ENCODE results near the gene THRA.

THRA gene

GRCh38 chr17:40097931-40098845, 35.4 kb downstream of the THRA start:
- no peak for TF ChIP-seq CTCF (conservative IDR thresholded peaks at IDR 0.05; ENCODE audit: low read length)
- peak; percentile 75 for DNase-seq (ENCODE audit: low read depth)
- peak overlapping the region; percentile 60 for H3K4me3 ChIP-seq (ENCODE audit: low read length)

GRCh38 chr17:40098846-40099618, 36.3 kb downstream of the THRA start:
- peak; percentile 100 for DNase-seq (ENCODE audit: low read depth)
- H3K4me3 ChIP-seq (ENCODE audit: low read length): peak overlapping the region; percentile 99
- TF ChIP-seq CTCF (conservative IDR thresholded peaks at IDR 0.05; ENCODE audit: low read length): no peak

- H3K4me3 ChIP-seq (ENCODE audit: low read length): peak overlapping the region; percentile 99
- no peak for DNase-seq (ENCODE audit: low read depth)
- TF ChIP-seq CTCF (conservative IDR thresholded peaks at IDR 0.05; ENCODE audit: low read length): no peak
Measured at GRCh38 chr17:40099619-40100418, 37.1 kb downstream of the THRA start.

- DNase-seq (ENCODE audit: low read depth): no peak
- no peak for TF ChIP-seq CTCF (conservative IDR thresholded peaks at IDR 0.05; ENCODE audit: low read length)
- peak within 1 kb of the TSS; percentile 99 for H3K4me3 ChIP-seq (ENCODE audit: low read length)
Measured at GRCh38 chr17:40100419-40100668, 37.6 kb downstream of the THRA start, which contains the start of gene NR1D1. NR1D1 (minus strand) TSS chr17:40100589; CDS start chr17:40100094, 495 bp downstream.

- TF ChIP-seq CTCF (conservative IDR thresholded peaks at IDR 0.05; ENCODE audit: low read length): no peak
- DNase-seq (ENCODE audit: low read depth): peak; percentile 98
- peak overlapping the region; percentile 99 for H3K4me3 ChIP-seq (ENCODE audit: low read length)
Measured at GRCh38 chr17:40100669-40101366, 38.1 kb downstream of the THRA start.

GRCh38 chr17:40101367-40102210, 38.8 kb downstream of the THRA start:
- peak overlapping the region; percentile 99 for H3K4me3 ChIP-seq (ENCODE audit: low read length)
- DNase-seq (ENCODE audit: low read depth): no peak
- TF ChIP-seq CTCF (conservative IDR thresholded peaks at IDR 0.05; ENCODE audit: low read length): no peak
